Panc1 (cell line): Measurements from ENCODE around the gene SCD. TPM values are rescaled to one million over a fixed set of nuclear protein-coding genes. Genes with fewer than 3 reads are reported as not detected.

Experiments
- ATAC-seq: fragments of 200-7000 bp; cut with Tn5 transposase; 2 replicates; pipeline ENCODE4 v1.9.1; 2020; ENCODE audit warnings: mild to moderate bottlenecking, moderate library complexity
- BruUV-seq: library from RNA; stranded (reverse); fragments of 400-500 nt; replicated peaks from 2 replicates; lab custom pipeline; 2021; lab: Mats Ljungman, UMichigan
- CTCF ChIA-PET: fragments of 300-600 bp; sonication (Branson Sonifier 250); formaldehyde crosslinking; loops from one replicate; lab custom pipeline; 2022; ENCODE audit warnings: antibody characterized with exemption; lab: Charles Lee
- POLR2A ChIA-PET: fragments of 300-600 bp; sonication (Branson Sonifier 250); formaldehyde crosslinking; loops from one replicate; lab custom pipeline; 2022; ENCODE audit warnings: antibody characterized with exemption; lab: Charles Lee
- DNase-seq: peaks from one replicate; pipeline ENCODE4 v3.0.0-alpha.2; 2010; ENCODE audit warnings: low read depth, low spot score
- H3K27ac ChIP-seq: 2 replicates; pipeline ENCODE4 v1.5.1; 2011; ENCODE audit warnings: mild to moderate bottlenecking, low read length, inconsistent platforms
- H3K27me3 ChIP-seq: fragments of 200-500 bp; sonication (Bioruptor generic); 2 replicates; pipeline ENCODE4 v1.6.0; 2014; ENCODE audit warnings: low read length, inconsistent platforms; ENCODE audit not compliant: control insufficient read depth, insufficient read depth
- H3K36me3 ChIP-seq: fragments of 200-500 bp; sonication (Bioruptor generic); 2 replicates; pipeline ENCODE4 v1.5.1; 2014; ENCODE audit warnings: inconsistent platforms, mild to moderate bottlenecking, low read length, moderate library complexity; ENCODE audit not compliant: control insufficient read depth, insufficient read depth
- H3K4me1 ChIP-seq: 2 replicates; pipeline ENCODE4 v1.5.1; 2011; ENCODE audit warnings: inconsistent platforms, mild to moderate bottlenecking, low read length, moderate library complexity; ENCODE audit not compliant: control insufficient read depth, insufficient read depth
- H3K4me3 ChIP-seq, 2 experiments: 2 replicates each; pipeline ENCODE4 v1.5.1; 2011 to 2012; ENCODE audit warnings: low read depth in 2 of 2, low read length in 2 of 2, mild to moderate bottlenecking in 2 of 2, inconsistent platforms in 1 of 2, moderate library complexity in 1 of 2
- H3K9me3 ChIP-seq: fragments of 200-500 bp; sonication (Bioruptor generic); 2 replicates; pipeline ENCODE4 v1.5.1; 2014; ENCODE audit warnings: low read depth, mild to moderate bottlenecking, inconsistent platforms, low read length, moderate library complexity; ENCODE audit not compliant: control insufficient read depth, insufficient read depth
- CTCF ChIP-seq: fragments of 450-650 bp; IDR thresholded peaks from 2 replicates; pipeline ENCODE4 v1.5.1; 2017; ENCODE audit warnings: mild to moderate bottlenecking
- POLR2AphosphoS5 ChIP-seq: IDR thresholded peaks from 2 replicates; pipeline ENCODE4 v1.6.1; 2012; ENCODE audit warnings: mild to moderate bottlenecking, low read depth, low read length, moderate library complexity
- REST ChIP-seq, 2 experiments: IDR thresholded peaks; 2 replicates each; pipeline ENCODE4 v1.6.1; 2011 to 2012; ENCODE audit warnings: low read depth in 2 of 2, control low read depth in 1 of 2, low read length in 1 of 2, mild to moderate bottlenecking in 1 of 2, moderate library complexity in 1 of 2; ENCODE audit not compliant: insufficient read depth in 1 of 2
- SIN3A ChIP-seq: IDR thresholded peaks from 2 replicates; pipeline ENCODE4 v1.6.1; 2012; ENCODE audit warnings: low read depth, mild to moderate bottlenecking, low read length, moderate library complexity, borderline replicate concordance; ENCODE audit not compliant: insufficient read depth
- TCF7L2 ChIP-seq: IDR thresholded peaks from 2 replicates; pipeline ENCODE4 v1.6.1; 2011; ENCODE audit warnings: mild to moderate bottlenecking, low read depth, low read length, inconsistent platforms
- in situ Hi-C: cut with HindIII; loops from 2 replicates; pipeline ENCODE4 v1.10.0; 2016; ENCODE audit warnings: low sequenced_read_pairs, low pct_unique_long_range_greater_than_20kb
- intact Hi-C: fragments of 100-400 bp; cut with micrococcal nuclease; formaldehyde crosslinking; loops from one replicate; pipeline ENCODE4 v1.10.0; 2022; ENCODE audit not compliant: unreplicated experiment
- total RNA-seq: library from RNA; stranded (reverse); gene quantifications from one replicate; pipeline ENCODE4 v1.2.1, GENCODE V29; 2021; ENCODE audit not compliant: unreplicated experiment

Gene SCD
- total RNA-seq, 1 experiment from 2014 or later: 1,345 TPM

GRCh38 chr10:100328198-100328597 is 18.8 kb upstream of the SCD start:
- BruUV-seq: no TSS peak
- POLR2A ChIA-PET: interaction anchor here (0.5 kb wide), 1 partner anchor 437 kb away, joined by 3 read pairs; no protein-coding TSS in a partner anchor
- in situ Hi-C loops: no loop called here

GRCh38 chr10:100330079-100330478 is 17.0 kb upstream of the SCD start, which contains the start of gene PKD2L1:
TSS of gene PKD2L1 (minus strand) at chr10:100330228. CDS start at chr10:100330103, 125 bp downstream.
- ATAC-seq (no peak), DNase-seq (no peak)
- Histone ChIP-seq H3K9me3 (no peaks in the 10 kb centered on the region), H3K27me3 (peaks cover 21% of the 10 kb centered on the region), H3K27ac (no peak within 1 kb of the TSS), H3K4me3 (no peak within 1 kb of the TSS), H3K36me3 (no peaks in the 10 kb centered on the region), H3K4me1 (no peaks in the 10 kb centered on the region)
- no peak for TF ChIP-seq REST (IDR thresholded peaks at IDR 0.05; ENCODE audit: insufficient read depth in 1 of 2, low read depth in 2 of 2, low read length in 1 of 2)
- no peak for TF ChIP-seq TCF7L2
- TF ChIP-seq CTCF: no peak
- TF ChIP-seq POLR2AphosphoS5: no peak
- TF ChIP-seq SIN3A: no peak
- intact Hi-C loops (no loop called here), in situ Hi-C loops (loop anchor here (10.0 kb wide), 1 partner anchor 105 kb away; no protein-coding TSS in a partner anchor)
- ChIA-PET POLR2A (interaction anchor here (0.6 kb wide), 2 partner anchors 19 to 108 kb away, joined by 3 read pairs; no protein-coding TSS in a partner anchor), CTCF (interaction anchor here (0.6 to 1.0 kb wide), 2 partner anchors 12 to 32 kb away, joined by 3 to 6 read pairs; no protein-coding TSS in a partner anchor)
- BruUV-seq: no TSS peak

More at GRCh38 chr10:100328198-100328597, 18.8 kb upstream of the SCD start:
- no peak for TF ChIP-seq SIN3A
- no peak for TF ChIP-seq CTCF
- no peak for TF ChIP-seq REST (IDR thresholded peaks at IDR 0.05; ENCODE audit: insufficient read depth in 1 of 2, low read depth in 2 of 2, low read length in 1 of 2)
- no peak for TF ChIP-seq TCF7L2
- no peak for TF ChIP-seq POLR2AphosphoS5
- H3K27me3 ChIP-seq: peaks cover 11% of the 10 kb centered on the region
- CTCF ChIA-PET: interaction anchor here (0.6 kb wide), 1 partner anchor 191 kb away, joined by 3 read pairs; no protein-coding TSS in a partner anchor
- no peaks in the 10 kb centered on the region for H3K36me3 ChIP-seq
- intact Hi-C loops: no loop called here
- ATAC-seq (no peak), DNase-seq (no peak)
- no peaks in the 10 kb centered on the region for H3K9me3 ChIP-seq
- no peak overlapping the region for H3K4me3 ChIP-seq
- H3K27ac ChIP-seq: no peak overlapping the region
- no peaks in the 10 kb centered on the region for H3K4me1 ChIP-seq
